ENCODE measurements around the gene ZNF254. TPM values are rescaled to one million over a fixed set of nuclear protein-coding genes. Genes with fewer than 3 reads are reported as not detected.

The ZNF254 gene
- 7.2 to 10.4 TPM (median 7.4 TPM) in 5 replicates for total RNA-seq (2022; extraction: Qiagen RNA extraction)

DNA sequence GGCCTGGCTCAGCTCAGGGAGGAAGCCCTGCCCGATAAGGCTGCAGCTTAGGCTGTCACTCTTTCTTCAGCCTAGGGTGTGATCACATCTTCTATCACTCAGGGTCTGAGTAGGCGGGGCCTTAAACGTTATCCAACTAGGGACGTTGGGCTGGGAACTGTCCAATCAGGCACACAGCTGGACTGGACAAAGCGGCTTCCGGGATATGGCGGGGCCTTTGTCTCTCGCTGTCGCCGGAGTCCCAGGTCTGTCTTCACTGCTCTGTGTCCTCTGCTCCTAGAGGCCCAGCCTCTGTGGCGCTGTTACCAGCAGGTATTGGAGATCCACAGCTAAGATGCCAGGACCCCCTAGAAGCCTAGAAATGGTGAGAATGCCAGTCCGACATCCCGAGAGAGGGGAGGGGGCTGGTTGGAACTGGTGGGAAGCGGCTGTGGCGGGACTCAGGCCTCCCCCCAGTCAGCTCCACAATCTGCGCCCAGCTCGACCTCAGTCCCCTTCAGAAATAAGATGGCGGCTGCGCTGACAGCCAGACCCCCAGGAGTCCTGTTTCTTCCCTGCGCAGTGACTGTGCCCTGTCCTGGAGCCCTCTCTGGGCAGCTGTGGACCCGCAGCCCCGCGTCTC, at the start of gene ZNF254:
ZNF254 (plus strand) TSS at position 214 of the 622 bp plus-strand sequence; CDS start at position 335, 121 bp downstream.

Other genes starting within 250 kb of the ZNF254 start
- gene ZNF726, start 172.3 kb upstream of the ZNF254 start, total RNA-seq (2022; extraction: Qiagen RNA extraction): 0.41 to 0.60 TPM (median 0.46 TPM) in 5 replicates

Data from A549 treated with AZD2906 at 1 μM for 4 hours (cell line).